GM13976 (cell line): ENCODE measurements around the gene STEAP1B.
"Not testable (repeated sequence)": the region's sequence is repeated elsewhere in the genome, so short reads cannot be mapped to it uniquely, and the experiment has no call there.

Experiments
- DNase-seq: peaks from one replicate; pipeline ENCODE4 v3.0.0; 2012; ENCODE audit warnings: low spot score
- in situ Hi-C: fragments of 300-500 bp; cut with MboI; formaldehyde crosslinking; loops from one replicate; pipeline ENCODE4 v1.12.0; 2022; ENCODE audit warnings: low sequenced_read_pairs, mixed read lengths, inconsistent platforms; ENCODE audit not compliant: unreplicated experiment
- TF ChIP-seq, protein P1 (sequence below): IDR thresholded peaks from 2 replicates; pipeline ENCODE4 v1.5.1; 2012; ENCODE audit warnings: borderline replicate concordance, mild to moderate bottlenecking; ENCODE audit not compliant: insufficient read depth; ENCODE audit errors: extremely low read depth, missing control alignments, control extremely low read depth

Gene STEAP1B

GRCh38 chr7:22457471-22457870 lies 42.5 kb downstream of the STEAP1B start:
- TF ChIP-seq, protein P1, sequence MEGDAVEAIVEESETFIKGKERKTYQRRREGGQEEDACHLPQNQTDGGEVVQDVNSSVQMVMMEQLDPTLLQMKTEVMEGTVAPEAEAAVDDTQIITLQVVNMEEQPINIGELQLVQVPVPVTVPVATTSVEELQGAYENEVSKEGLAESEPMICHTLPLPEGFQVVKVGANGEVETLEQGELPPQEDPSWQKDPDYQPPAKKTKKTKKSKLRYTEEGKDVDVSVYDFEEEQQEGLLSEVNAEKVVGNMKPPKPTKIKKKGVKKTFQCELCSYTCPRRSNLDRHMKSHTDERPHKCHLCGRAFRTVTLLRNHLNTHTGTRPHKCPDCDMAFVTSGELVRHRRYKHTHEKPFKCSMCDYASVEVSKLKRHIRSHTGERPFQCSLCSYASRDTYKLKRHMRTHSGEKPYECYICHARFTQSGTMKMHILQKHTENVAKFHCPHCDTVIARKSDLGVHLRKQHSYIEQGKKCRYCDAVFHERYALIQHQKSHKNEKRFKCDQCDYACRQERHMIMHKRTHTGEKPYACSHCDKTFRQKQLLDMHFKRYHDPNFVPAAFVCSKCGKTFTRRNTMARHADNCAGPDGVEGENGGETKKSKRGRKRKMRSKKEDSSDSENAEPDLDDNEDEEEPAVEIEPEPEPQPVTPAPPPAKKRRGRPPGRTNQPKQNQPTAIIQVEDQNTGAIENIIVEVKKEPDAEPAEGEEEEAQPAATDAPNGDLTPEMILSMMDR, result no peak
- in situ Hi-C loops, result no loop called here

GRCh38 chr7:22454446-22454845 lies 45.5 kb downstream of the STEAP1B start:
- in situ Hi-C loops, result no loop called here
- no peak for DNase-seq
- TF ChIP-seq, protein P1, result no peak

More at GRCh38 chr7:22457471-22457870, 42.5 kb downstream of the STEAP1B start:
- DNase-seq, result no peak

DNA sequence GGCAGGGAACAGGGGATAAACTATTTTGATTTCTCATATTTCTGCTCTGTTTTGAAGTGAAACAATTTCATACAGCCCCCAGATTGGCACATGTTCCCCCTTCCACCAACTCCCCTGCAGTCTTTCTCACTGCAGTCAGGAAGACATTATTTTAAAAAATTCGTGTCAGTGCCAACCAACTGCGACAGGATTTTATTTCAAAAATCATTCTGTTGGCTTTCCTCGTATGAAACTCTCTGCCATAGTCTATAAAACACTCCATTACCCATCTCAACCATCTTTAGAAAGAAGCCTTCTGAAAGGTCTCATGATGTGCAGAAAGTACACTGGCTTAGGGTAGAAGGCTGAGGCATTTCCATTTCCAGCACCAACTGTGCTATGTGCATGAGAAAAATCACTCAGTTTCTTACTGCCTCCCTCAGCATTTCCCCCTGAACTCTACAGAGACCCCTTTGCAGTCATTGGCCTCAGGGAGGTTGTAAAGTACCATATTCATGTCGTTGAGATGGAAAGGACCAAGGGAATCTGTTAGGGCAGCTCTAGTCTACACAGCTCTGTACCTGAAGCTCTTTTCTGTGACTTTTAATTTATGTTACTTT lies 46.9 kb downstream of the STEAP1B start:
- no peak for DNase-seq
- TF ChIP-seq, protein P1, result no peak
- in situ Hi-C loops, result no loop called here

- peak; percentile 49 for DNase-seq
- TF ChIP-seq, protein P1, result peak; percentile 48
- in situ Hi-C loops, result no loop called here
Measured at GRCh38 chr7:22452142-22452959, 47.6 kb downstream of the STEAP1B start.

DNA sequence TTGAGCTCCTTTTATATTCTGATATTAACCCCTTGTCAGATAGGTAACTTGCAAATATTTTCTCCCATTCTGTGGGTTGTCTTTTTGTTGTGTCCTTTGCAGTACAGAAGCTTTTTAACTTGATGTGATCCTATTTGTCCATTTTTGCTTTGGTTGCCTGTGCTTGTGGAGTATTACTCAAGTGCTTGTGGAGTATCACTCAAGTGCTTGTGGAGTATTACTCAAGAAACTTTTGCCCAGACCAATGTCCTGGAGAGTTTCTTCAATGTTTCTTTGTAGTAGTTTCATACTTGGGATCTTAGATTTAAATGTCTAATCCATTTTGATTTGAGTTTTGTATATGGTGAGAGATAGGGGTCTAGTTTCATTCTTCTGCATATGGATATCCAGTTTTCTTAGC lies 50.0 kb downstream of the STEAP1B start:
- in situ Hi-C loops, result not testable (repeated sequence)

GRCh38 chr7:22447762-22448161 lies 52.2 kb downstream of the STEAP1B start:
- TF ChIP-seq, protein P1, result no peak
- in situ Hi-C loops, result no loop called here
- peak; percentile 61 for DNase-seq

More for the DNA sequence above, 50.0 kb downstream of the STEAP1B start:
- not testable (repeated sequence) for DNase-seq

GRCh38 chr7:22447008-22447407 lies 53.0 kb downstream of the STEAP1B start:
- TF ChIP-seq, protein P1, result no peak
- DNase-seq, result no peak
- in situ Hi-C loops, result no loop called here
